ENCODE data around the gene PTCH1.

The PTCH1 gene

GRCh38 chr9:95511952-95512708 is 4.6 kb downstream of the PTCH1 start:
- no peak for DNase-seq

- no peak for DNase-seq
These were observed 5.2 kb downstream of the PTCH1 start for GRCh38 chr9:95511616-95511931.

- peak; percentile 87 to 90 for DNase-seq
These were observed 5.8 kb downstream of the PTCH1 start for GRCh38 chr9:95510709-95511615.

- DNase-seq = peak; percentile 42 to 44
These were observed 6.7 kb downstream of the PTCH1 start for GRCh38 chr9:95509851-95510708.

- DNase-seq = peak; percentile 88 to 91
These were observed 7.6 kb downstream of the PTCH1 start for GRCh38 chr9:95508968-95509850.

- no peak for DNase-seq
These were observed 8.4 kb downstream of the PTCH1 start for GRCh38 chr9:95508242-95508967.

- DNase-seq = peak in 1 of 2 experiments; percentile 10
These were observed 9.1 kb downstream of the PTCH1 start for GRCh38 chr9:95507464-95508241.

- peak; percentile 13 to 53 for DNase-seq
These were observed 9.9 kb downstream of the PTCH1 start for GRCh38 chr9:95506678-95507463.

- DNase-seq = no peak
These were observed 10.4 kb downstream of the PTCH1 start for GRCh38 chr9:95506428-95506677.

GRCh38 chr9:95505717-95506427 is 10.9 kb downstream of the PTCH1 start:
- peak; percentile 31 to 41 for DNase-seq

GRCh38 chr9:95505072-95505716 is 11.6 kb downstream of the PTCH1 start:
- DNase-seq = no peak

- DNase-seq = no peak
These were observed 12.5 kb downstream of the PTCH1 start for GRCh38 chr9:95504053-95504963.

GRCh38 chr9:95503369-95503768 is 13.4 kb downstream of the PTCH1 start:
- DNase-seq = no peak

- DNase-seq = no peak
These were observed 14.5 kb downstream of the PTCH1 start for GRCh38 chr9:95502248-95502647.

GRCh38 chr9:95499847-95500246 is 16.9 kb downstream of the PTCH1 start:
- no peak for DNase-seq

GRCh38 chr9:95499046-95499676 is 17.6 kb downstream of the PTCH1 start:
- DNase-seq = no peak

GRCh38 chr9:95498641-95499040 is 18.1 kb downstream of the PTCH1 start:
- no peak for DNase-seq
